HG02623 (cell line): ENCODE data around the gene PRADC1.

Experiments
- ATAC-seq: cut with Tn5 transposase; IDR thresholded peaks from one replicate; pipeline ENCODE4 v1.9.1; 2021; ENCODE audit warnings: moderate library complexity; ENCODE audit not compliant: unreplicated experiment

The PRADC1 gene

GRCh38 chr2:73238149-73238548 is 5.1 kb upstream of the PRADC1 start:
- no peak for ATAC-seq

- no peak for ATAC-seq
Observed at GRCh38 chr2:73237168-73237567, 4.1 kb upstream of the PRADC1 start.

GRCh38 chr2:73235315-73236028 is 2.4 kb upstream of the PRADC1 start:
- no peak for ATAC-seq

- ATAC-seq, result peak; percentile 56
Observed at GRCh38 chr2:73233932-73234832, 1.1 kb upstream of the PRADC1 start, which contains the start of gene CCT7. Gene CCT7 (plus strand): TSS chr2:73234308. CDS start chr2:73234379, 71 bp downstream.

- no peak for ATAC-seq
Observed at GRCh38 chr2:73232403-73233153, 461 bp downstream of the PRADC1 start.

GRCh38 chr2:73228631-73229030 is 4.4 kb downstream of the PRADC1 start:
- ATAC-seq, result no peak

- no peak for ATAC-seq
Observed at GRCh38 chr2:73227086-73227485, 6.0 kb downstream of the PRADC1 start.

GRCh38 chr2:73225513-73226360 is 7.3 kb downstream of the PRADC1 start:
- ATAC-seq, result no peak

GRCh38 chr2:73223821-73224220 is 9.2 kb downstream of the PRADC1 start:
- no peak for ATAC-seq

- ATAC-seq, result no peak
Observed at GRCh38 chr2:73218298-73218697, 14.7 kb downstream of the PRADC1 start.

- ATAC-seq, result no peak
Observed at GRCh38 chr2:73217826-73218225, 15.2 kb downstream of the PRADC1 start.

GRCh38 chr2:73217160-73217559 is 15.9 kb downstream of the PRADC1 start:
- ATAC-seq, result no peak

- no peak for ATAC-seq
Observed at GRCh38 chr2:73215254-73215653, 17.8 kb downstream of the PRADC1 start.

GRCh38 chr2:73214120-73215035 is 18.7 kb downstream of the PRADC1 start, which contains the start of gene SMYD5:
Gene SMYD5 (plus strand): TSS chr2:73214245. CDS start chr2:73214267, 22 bp downstream.
- ATAC-seq, result peak; percentile 92

GRCh38 chr2:73212448-73213176 is 20.4 kb downstream of the PRADC1 start:
- peak; percentile 65 for ATAC-seq

GRCh38 chr2:73212098-73212447 is 21.0 kb downstream of the PRADC1 start:
- no peak for ATAC-seq

GRCh38 chr2:73210696-73211095 is 22.3 kb downstream of the PRADC1 start:
- ATAC-seq, result no peak

GRCh38 chr2:73210019-73210418 is 23.0 kb downstream of the PRADC1 start:
- no peak for ATAC-seq

GRCh38 chr2:73208258-73208657 is 24.8 kb downstream of the PRADC1 start:
- ATAC-seq, result no peak
